Testis (tissue), 3 donors: Measurements from ENCODE around the gene SMARCD1. TPM values are rescaled to one million over a fixed set of nuclear protein-coding genes. Genes with fewer than 3 reads are reported as not detected.

ENCODE experiments used
- DNase-seq: peaks from one replicate; pipeline ENCODE4 v3.0.0-alpha.2; 2019
- H3K27ac ChIP-seq, 2 donors: fragments of 200-600 bp; sonication (generic); one replicate each; pipeline ENCODE4 v1.5.1; 2019
- H3K27me3 ChIP-seq: fragments of 200-600 bp; sonication (generic); one replicate; pipeline ENCODE4 v1.5.1; 2019
- H3K36me3 ChIP-seq: fragments of 200-600 bp; sonication (generic); one replicate; pipeline ENCODE4 v1.5.1; 2017; ENCODE audit warnings: low read depth; ENCODE audit errors: missing control alignments
- H3K4me1 ChIP-seq: fragments of 200-600 bp; sonication (generic); one replicate; pipeline ENCODE4 v1.5.1; 2019
- H3K4me3 ChIP-seq, 2 donors: fragments of 200-600 bp; sonication (generic); one replicate each; pipeline ENCODE4 v1.5.1; 2017 to 2019
- H3K9me3 ChIP-seq: fragments of 200-600 bp; sonication (generic); one replicate; pipeline ENCODE4 v1.5.1; 2017
- POLR2A ChIP-seq: fragments of 450-650 bp; IDR thresholded peaks from one replicate; pipeline ENCODE4 v1.6.1; 2017; ENCODE audit warnings: antibody characterized with exemption, mild to moderate bottlenecking, moderate library complexity
- WGBS, 2 donors: methylation state at CpG; one replicate each; pipeline ENCODE4 v1.1.5; 2018; 5-methylcytosine and 5-hydroxymethylcytosine counted together
- intact Hi-C: fragments of 100-400 bp; cut with DNase I; formaldehyde crosslinking; loops from one replicate; pipeline ENCODE4 v1.15.1; 2023; ENCODE audit warnings: low total_unique reads
- polyA plus RNA-seq: library from polyadenylated mRNA; stranded (reverse); fragments of 350-450 nt; fragmentation: Illumina TruSeq; extraction: RNeasy Lipid Tissue Mini Kit (QIAGEN cat#74804); gene quantifications from one replicate; pipeline ENCODE4 v1.2.3, GENCODE V29; 2014; ENCODE audit warnings: low read depth, low replicate concordance; ENCODE audit not compliant: insufficient read depth
- total RNA-seq, 2 donors: library from RNA; depleted of rRNA; stranded (reverse); fragments of >200 nt; gene quantifications; one replicate each; pipeline ENCODE4 v1.2.3, GENCODE V29; 2016
- TF ChIP-seq, protein P1 (sequence below), 3 experiments: fragments of 450-650 bp in 2 of 3; fragments of 200-600 bp in 1 of 3; sonication (generic) in 1 of 3; IDR thresholded peaks; one replicate each; pipeline ENCODE4 v1.5.1; 2016 to 2019; ENCODE audit warnings: antibody characterized with exemption in 3 of 3, mild to moderate bottlenecking in 2 of 3, moderate library complexity in 1 of 3

SMARCD1 gene
- total and polyA plus RNA-seq, 3 donors from 2014 or later, result 67.3 to 99.0 (median 87.6) TPM

DNA sequence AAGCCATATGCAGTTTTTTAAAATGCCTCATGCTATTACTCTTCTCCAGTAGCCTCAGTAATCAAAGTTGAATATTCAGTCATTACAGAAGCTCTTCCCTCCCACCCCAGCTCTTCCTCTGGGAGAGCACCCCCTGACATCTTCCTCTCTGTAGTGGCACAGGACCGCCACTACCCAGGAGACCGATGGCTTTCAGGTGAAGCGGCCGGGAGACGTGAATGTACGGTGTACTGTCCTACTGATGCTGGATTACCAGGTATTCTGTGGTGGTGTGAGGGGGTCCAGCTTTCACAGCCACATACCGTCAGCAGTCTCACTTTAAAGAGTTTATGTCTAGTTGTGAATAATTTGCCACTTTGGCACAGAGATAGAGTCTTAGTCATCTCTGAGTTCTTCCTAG, 4.6 kb downstream of the SMARCD1 start:
- no peak for TF ChIP-seq POLR2A
- TF ChIP-seq, protein P1, sequence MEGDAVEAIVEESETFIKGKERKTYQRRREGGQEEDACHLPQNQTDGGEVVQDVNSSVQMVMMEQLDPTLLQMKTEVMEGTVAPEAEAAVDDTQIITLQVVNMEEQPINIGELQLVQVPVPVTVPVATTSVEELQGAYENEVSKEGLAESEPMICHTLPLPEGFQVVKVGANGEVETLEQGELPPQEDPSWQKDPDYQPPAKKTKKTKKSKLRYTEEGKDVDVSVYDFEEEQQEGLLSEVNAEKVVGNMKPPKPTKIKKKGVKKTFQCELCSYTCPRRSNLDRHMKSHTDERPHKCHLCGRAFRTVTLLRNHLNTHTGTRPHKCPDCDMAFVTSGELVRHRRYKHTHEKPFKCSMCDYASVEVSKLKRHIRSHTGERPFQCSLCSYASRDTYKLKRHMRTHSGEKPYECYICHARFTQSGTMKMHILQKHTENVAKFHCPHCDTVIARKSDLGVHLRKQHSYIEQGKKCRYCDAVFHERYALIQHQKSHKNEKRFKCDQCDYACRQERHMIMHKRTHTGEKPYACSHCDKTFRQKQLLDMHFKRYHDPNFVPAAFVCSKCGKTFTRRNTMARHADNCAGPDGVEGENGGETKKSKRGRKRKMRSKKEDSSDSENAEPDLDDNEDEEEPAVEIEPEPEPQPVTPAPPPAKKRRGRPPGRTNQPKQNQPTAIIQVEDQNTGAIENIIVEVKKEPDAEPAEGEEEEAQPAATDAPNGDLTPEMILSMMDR (IDR thresholded peaks at IDR 0.05), result no peak
- DNase-seq, result no peak
- Histone ChIP-seq H3K36me3 (no peaks in the 10 kb centered on the region), H3K4me1 (peaks cover 5% of the 10 kb centered on the region), H3K27ac (no peak overlapping the region), H3K4me3 (no peak overlapping the region), H3K27me3 (no peaks in the 10 kb centered on the region), H3K9me3 (no peaks in the 10 kb centered on the region)
- intact Hi-C loops, result no loop called here
- WGBS, 2 donors, result 93 to 99% methylated on average over 7 of the region's 7 CpGs

DNA sequence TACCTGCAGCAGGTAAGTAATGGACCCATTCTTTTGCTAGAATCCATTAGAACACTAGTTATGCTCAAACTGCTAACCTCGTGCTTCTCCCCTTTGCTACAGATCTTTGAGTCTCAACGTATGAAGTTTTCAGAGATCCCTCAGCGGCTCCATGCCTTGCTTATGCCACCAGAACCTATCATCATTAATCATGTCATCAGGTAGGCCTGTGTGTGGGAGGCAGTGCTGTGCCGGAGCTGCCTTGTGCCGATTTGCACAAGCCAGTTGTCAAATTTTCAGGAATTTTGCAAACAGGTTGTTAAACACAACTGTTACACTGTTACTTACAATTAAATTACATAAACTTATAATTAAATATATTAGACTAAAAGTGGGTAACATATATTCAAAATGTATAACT, 5.2 kb downstream of the SMARCD1 start:
- Histone ChIP-seq H3K27ac (no peak overlapping the region), H3K36me3 (no peaks in the 10 kb centered on the region), H3K4me3 (no peak overlapping the region), H3K27me3 (no peaks in the 10 kb centered on the region), H3K9me3 (no peaks in the 10 kb centered on the region), H3K4me1 (peaks cover 5% of the 10 kb centered on the region)
- TF ChIP-seq, protein P1 (IDR thresholded peaks at IDR 0.05), result no peak
- TF ChIP-seq POLR2A, result no peak
- WGBS, 2 donors, result 55 to 69% methylated on average over 5 of the region's 5 CpGs
- intact Hi-C loops, result no loop called here
- DNase-seq, result no peak

DNA sequence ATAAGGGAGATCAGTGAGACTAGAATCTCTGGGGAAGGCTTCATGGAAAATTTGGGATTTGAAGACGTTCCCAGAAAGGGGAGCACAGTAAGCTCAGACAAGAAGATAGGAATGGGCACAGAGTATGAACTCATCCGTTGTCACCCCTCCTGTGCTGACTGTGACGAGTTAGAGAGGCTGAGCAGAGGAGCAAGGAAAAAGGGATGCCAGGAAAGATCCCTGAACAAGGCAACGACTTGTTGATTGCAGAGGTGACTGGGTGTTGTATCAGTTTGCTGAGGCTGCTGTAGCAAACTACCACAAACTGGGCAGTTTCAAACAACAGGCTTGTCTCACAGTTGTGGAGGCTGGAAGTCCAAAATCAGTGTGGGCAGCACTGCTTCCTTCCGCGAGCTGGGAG, 12.8 kb downstream of the SMARCD1 start:
- H3K36me3 ChIP-seq, result no peaks in the 10 kb centered on the region
- no peak overlapping the region for H3K27ac ChIP-seq
- TF ChIP-seq, protein P1 (IDR thresholded peaks at IDR 0.05), result no peak
- TF ChIP-seq POLR2A, result no peak
- H3K9me3 ChIP-seq, result no peaks in the 10 kb centered on the region
- no peak overlapping the region for H3K4me3 ChIP-seq
- intact Hi-C loops, result no loop called here
- H3K4me1 ChIP-seq, result peaks cover 12% of the 10 kb centered on the region
- no peaks in the 10 kb centered on the region for H3K27me3 ChIP-seq
- no peak for DNase-seq
- 87 to 88% methylated on average over 6 of the region's 6 CpGs for WGBS, 2 donors

DNA sequence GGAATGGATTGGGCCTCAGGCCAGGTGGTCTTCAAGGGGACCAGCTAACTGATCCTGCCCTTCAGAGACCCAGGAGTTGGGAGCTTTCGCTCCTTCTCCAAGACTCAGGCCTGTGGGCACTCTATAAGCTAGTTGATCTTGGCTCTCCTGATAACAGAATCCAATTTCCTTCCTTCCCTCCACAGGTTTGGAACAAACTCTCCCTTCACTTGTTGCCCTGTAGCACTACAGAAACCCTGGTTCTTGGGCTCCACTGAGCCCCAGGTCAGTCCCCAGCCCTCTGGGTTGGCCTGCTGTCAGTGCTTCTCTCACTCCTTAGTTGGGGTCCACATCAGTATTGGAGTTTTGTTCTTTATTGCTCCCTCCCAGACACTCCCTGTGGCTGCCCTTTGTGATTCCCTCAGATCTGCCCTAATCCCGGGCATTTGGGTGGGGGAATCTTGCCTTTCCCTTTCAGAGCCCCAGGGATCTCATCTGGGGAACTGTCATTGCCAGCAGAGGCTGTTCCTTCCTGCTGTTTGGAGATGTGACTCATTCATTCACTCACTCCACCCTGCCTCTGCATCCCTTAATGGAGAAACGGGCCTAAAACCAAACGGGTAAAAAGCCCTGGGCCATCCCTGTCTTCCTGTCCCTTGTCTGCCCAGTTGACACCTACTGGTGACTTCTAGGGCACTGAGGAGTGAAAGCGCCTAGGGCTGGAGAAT, 14.3 kb downstream of the SMARCD1 start:
- H3K27ac ChIP-seq, result no peak overlapping the region
- TF ChIP-seq POLR2A, result no peak
- TF ChIP-seq, protein P1 (IDR thresholded peaks at IDR 0.05), result no peak
- peaks cover 27% of the 10 kb centered on the region for H3K4me1 ChIP-seq
- H3K36me3 ChIP-seq, result no peaks in the 10 kb centered on the region
- no peak overlapping the region for H3K4me3 ChIP-seq
- H3K27me3 ChIP-seq, result no peaks in the 10 kb centered on the region
- WGBS, 2 donors, result 78 to 82% methylated on average over 5 of the region's 5 CpGs
- H3K9me3 ChIP-seq, result no peaks in the 10 kb centered on the region
- DNase-seq, result no peak
- intact Hi-C loops, result loop anchor here (10.0 kb wide), 1 partner anchor 75 kb away; no protein-coding TSS in a partner anchor

DNA sequence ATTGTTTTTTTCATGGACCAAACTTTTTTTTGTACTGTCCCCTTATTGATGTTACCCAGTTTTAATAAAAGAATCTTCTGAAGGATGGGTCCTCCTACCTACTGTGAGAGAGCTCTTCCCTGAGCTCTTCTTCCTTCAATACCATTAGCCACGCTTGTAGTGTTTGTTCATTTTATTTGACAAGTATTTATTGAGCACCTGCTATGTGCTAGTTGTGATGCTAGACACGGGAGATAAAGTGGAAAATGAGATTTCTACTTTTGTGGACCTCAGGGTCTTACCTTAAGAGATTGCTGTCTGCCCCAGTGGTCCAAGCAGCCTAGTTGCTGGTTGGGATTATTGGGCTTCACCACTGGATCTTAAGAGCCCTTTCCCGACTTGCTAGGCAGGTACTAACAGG, 15.4 kb downstream of the SMARCD1 start:
- TF ChIP-seq, protein P1 (IDR thresholded peaks at IDR 0.05), result no peak
- no peak for TF ChIP-seq POLR2A
- H3K9me3 ChIP-seq, result no peaks in the 10 kb centered on the region
- H3K27me3 ChIP-seq, result no peaks in the 10 kb centered on the region
- intact Hi-C loops, result loop anchor here (10.0 kb wide), 1 partner anchor 74 kb away; no protein-coding TSS in a partner anchor
- WGBS, 2 donors, result 89% methylated on average over 3 of the region's 3 CpGs
- H3K4me1 ChIP-seq, result peaks cover 27% of the 10 kb centered on the region
- no peak for DNase-seq
- H3K36me3 ChIP-seq, result no peaks in the 10 kb centered on the region
- H3K4me3 ChIP-seq, result no peak overlapping the region
- H3K27ac ChIP-seq, result no peak overlapping the region
